GM21576 (cell line): Measurements from ENCODE around the gene PHIP.

ENCODE experiments used
- ATAC-seq: cut with Tn5 transposase; IDR thresholded peaks from one replicate; pipeline ENCODE4 v1.9.1; 2021; ENCODE audit warnings: mild to moderate bottlenecking, moderate library complexity; ENCODE audit not compliant: unreplicated experiment

The PHIP gene

DNA sequence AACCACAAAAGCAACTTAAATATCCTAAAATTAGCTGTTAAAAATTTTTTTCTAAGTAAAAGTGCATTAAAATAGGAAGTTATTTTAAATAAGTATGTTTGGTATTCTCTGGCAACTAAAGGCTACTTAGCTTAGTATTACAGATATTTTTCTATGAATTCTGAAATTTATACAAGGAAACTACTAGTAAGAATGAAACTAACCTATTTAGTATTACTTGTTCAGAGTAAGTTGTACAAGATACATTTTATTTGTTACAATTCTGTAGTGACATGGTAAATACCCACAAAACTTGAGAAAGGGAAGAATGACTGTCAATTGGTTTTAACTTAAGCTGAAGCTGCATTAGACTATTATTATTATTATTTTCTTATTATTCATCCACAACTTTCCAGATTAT lies 6.5 kb downstream of the PHIP start:
- no peak for ATAC-seq

GRCh38 chr6:79070206-79070825 lies 7.7 kb downstream of the PHIP start:
- ATAC-seq, result peak; percentile 85

DNA sequence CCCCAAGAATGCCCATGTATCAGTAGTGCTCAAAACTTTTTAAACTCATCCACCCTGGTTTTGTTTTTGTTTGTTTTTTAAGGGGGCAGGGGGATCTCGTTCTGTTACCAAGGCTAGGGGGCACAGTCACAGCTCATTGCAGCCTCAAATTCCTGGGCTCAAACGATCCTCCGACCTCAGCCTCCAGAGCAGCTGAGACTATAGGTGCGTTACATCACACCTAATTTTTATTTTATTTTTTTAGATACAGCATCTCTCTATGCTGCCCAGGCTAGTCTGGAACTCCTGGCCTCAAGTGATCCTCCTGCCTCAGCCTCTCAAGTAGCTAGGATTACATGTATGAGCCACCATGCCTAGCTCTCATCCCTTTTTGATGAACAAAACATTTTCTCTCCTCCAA lies 11.2 kb downstream of the PHIP start:
- no peak for ATAC-seq

DNA sequence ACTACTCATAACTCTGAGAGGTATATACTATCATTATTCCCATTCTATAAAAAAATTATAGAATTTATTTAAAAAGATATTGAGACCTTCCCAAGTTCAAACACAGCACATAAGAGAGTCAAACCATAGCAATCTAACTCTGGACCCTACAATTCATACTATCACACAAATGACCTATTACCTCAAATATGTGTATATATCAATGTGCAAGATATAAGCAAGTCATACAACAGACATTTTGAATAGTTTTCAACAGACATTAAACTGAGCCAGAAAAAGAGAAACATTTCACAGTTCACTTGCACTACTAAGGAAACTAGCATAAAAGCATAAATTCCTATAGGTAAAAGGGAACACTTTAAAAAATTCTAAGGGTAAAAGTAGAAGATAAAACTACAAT lies 11.7 kb downstream of the PHIP start:
- ATAC-seq, result no peak

DNA sequence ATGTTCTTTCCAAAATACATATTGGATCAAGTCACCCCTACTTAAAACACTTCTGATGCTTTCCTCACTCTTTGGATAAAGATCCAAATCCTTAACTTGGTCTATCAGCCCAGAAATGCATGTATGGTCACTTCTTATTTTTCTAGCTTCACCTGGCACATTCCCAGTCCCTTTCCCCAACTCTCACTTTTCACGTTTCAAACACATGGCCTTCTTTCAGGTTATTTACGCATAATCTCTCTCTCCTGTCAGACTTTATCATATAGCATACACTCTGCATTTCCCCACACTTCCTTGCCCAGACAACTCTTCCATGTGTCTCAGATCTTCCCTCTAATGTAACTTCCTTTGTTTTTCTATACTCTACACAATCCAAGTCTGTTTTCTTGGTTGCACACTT lies 12.8 kb downstream of the PHIP start:
- no peak for ATAC-seq

GRCh38 chr6:79064635-79065034 lies 13.4 kb downstream of the PHIP start:
- ATAC-seq, result no peak

GRCh38 chr6:79062708-79063107 lies 15.3 kb downstream of the PHIP start:
- no peak for ATAC-seq

- ATAC-seq, result no peak
These were observed 20.3 kb downstream of the PHIP start for GRCh38 chr6:79057746-79058145.

DNA sequence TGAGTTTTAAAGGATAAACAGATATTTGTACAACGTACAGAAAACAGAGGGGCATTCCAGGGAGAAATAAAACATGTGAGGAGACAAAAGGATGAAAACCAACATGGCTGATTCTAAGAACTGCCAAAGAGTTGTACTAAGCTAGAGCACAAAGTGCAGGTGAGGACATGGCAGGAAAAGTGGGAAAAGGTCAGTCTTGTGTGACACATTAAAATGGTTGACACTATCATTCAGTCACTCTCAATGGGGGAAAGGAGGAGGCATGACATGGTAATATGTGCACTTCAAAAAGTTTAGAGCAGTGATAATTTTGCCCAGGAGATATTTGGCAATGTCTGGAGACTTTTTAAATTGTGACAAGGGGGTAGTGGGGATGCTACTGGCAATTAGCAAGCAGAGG lies 21.8 kb downstream of the PHIP start:
- no peak for ATAC-seq

DNA sequence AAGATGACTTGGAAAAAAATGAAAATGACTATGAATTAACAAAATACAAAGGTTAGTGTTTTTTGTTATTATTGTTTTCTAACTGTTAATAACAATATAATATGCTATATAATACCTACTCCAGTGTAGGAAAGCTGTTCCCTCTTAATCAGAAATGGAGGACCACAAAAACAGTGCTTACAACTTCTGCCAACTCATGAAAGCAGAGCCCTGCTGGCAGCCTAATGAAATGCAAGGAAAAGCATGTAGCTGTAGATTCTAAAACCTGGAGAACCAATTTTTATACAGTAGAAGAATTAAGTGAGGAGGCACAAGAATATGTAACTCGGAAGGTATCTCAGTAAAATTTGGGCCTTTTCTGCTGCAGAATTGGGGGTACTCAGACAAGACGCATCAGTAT lies 29.4 kb downstream of the PHIP start:
- no peak for ATAC-seq

GRCh38 chr6:79047072-79047471 lies 31.0 kb downstream of the PHIP start:
- ATAC-seq, result no peak

GRCh38 chr6:79045966-79046365 lies 32.1 kb downstream of the PHIP start:
- ATAC-seq, result no peak

GRCh38 chr6:79042799-79043126 lies 35.3 kb downstream of the PHIP start:
- no peak for ATAC-seq

DNA sequence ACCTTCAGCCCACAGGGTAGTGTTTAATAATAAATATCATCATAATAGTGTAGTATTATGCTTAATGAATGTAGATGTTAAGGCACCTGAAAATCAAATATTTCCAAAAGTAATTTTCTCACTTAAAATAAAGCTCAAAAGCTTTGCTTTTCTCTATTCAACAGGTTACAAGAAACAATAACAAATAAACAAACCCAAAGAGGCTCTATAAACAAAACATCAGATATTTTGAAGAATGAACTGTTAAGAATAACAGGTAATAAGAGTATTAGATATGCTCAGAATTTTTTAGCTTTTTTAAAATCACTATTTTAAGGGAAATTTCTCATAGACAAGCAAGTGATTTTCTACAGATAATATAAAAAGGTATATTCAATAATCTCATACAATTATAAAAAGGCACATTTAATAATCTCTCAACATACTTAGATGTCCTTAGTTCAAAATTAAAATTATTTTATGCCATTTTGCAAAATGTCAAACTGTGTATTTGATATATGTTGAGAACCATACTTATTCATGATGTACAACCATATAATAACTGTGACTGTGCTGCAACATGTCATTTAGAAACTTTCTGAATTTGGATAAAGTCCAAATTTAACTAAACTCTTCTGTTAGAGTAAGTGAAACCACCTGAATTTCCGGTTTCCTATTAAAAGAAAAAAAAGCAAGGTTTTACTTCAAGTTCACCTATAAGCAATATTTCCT lies 35.8 kb downstream of the PHIP start:
- peak; percentile 85 for ATAC-seq

DNA sequence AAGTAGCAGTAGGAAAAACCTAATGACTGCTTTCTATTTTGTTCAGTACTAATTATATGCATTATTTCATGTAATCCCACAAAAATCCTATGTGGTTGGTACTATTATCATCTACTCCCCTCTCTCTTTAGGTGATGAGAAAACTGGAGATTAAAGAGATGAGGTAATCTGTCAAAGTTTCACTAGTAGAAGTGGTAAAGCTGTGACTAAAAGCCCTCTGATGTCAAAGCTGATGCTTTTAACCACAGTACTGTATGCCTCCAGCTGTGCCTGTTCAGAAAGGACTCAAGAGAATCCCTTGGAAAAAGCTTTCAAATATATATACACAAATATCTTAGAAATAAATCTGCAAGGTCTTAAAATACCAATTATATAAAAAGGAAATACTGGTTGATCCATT lies 38.0 kb downstream of the PHIP start:
- peak; percentile 52 for ATAC-seq

GRCh38 chr6:79038061-79038460 lies 40.0 kb downstream of the PHIP start:
- ATAC-seq, result no peak

- ATAC-seq, result no peak
These were observed 43.2 kb downstream of the PHIP start for GRCh38 chr6:79034865-79035264.

DNA sequence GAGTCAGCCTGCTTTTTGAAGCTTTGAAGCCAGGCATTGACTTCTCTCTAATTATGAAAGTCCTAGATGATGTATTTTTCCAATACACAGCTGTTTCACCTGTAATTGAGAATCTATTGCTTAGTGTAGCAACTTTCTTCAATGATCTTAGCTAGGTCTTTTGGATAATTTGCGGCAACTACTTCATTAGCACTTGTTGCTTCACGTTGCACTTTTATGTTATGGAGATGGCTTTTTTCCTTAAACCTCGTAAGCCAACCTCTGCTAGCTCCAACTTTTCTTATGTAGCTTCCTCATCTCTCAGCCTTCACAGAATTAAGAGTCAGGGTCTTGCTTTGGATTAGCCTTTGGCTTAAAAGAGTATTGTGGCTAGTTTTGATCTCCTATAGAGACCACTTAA lies 44.8 kb downstream of the PHIP start:
- ATAC-seq, result no peak

DNA sequence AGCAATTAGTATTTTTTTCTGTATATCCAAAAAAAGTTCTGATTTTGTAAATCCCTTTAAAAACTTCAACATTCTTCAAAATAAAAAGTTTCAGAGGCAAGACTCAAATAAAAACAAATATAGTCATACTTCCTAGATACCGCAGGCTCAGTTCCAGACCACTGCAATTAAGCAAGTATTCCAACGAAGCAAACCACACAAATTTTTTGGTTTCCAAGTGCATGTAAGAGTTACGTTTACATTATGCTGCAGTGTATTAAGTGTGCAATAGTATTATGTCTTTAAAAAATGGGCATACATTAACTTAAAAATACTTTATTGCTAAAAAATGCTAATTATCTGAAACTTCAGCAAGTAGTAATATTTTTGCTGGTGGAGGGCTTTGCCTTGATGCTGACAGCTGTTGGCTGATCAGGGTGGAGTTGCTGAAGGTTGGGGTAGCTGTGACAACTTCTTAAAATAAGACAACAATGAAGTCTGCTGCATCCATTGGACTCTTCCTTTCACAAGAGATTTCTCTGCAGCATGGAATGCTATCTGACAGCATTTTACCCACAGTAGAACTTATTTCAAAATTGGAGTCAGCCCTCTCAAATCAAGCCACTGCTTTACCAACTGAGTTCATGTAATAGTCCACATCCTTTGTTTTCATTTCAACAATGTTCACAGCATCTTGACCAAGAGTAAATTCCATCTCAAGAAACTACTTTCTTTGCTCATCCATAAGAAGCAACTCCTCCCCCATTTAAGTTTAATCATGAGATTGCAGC lies 46.0 kb downstream of the PHIP start:
- no peak for ATAC-seq

GRCh38 chr6:79030511-79030910 lies 47.5 kb downstream of the PHIP start:
- ATAC-seq, result no peak

GRCh38 chr6:79030023-79030422 lies 48.0 kb downstream of the PHIP start:
- ATAC-seq, result no peak

DNA sequence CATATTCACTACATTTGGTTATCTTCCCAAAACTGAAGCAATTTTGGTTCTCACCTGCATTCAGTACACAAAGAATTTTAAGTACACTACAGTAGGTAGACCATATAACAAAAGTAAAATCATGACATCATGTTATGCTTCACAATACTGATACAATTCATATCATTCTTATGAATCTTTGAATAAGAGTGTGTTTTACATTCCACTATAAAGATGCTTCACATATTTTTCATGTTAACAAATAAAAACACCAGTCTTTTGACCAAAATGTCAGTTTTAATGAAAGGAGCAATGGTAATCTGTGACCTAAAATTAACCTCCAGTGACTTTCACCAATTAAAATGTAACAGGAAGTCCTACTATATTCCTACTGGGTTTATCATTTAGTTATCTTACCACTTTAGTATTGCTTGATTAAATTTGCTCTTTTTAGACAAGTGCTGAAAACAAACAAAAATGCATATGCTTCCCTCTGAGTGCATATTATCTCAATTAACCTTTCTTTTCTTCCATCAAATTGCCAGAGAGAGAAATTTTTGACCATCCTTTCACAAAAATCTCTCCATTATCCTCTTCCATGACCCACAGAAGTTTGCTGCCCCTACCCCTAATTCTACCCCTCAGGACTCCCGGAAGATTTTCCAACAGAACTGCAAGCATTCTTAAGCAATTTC lies 49.3 kb downstream of the PHIP start:
- no peak for ATAC-seq
